SJSA1 (cell line): ENCODE measurements around the gene CHST12. TPM values are rescaled to one million over a fixed set of nuclear protein-coding genes. Genes with fewer than 3 reads are reported as not detected.
"Not testable (repeated sequence)": the region's sequence is repeated elsewhere in the genome, so short reads cannot be mapped to it uniquely, and the experiment has no call there.

ENCODE experiments used
- DNase-seq, 2 experiments: peaks; one replicate each; pipeline ENCODE4 v3.0.0-alpha.2; 2015 to 2020; ENCODE audit warnings: low spot score in 2 of 2, low read depth in 1 of 2
- H3K27ac ChIP-seq: fragments of 250-450 bp; sonication (Bioruptor Pico); 2 replicates; pipeline ENCODE4 v1.5.1; 2020; ENCODE audit warnings: mild to moderate bottlenecking, moderate library complexity
- H3K27me3 ChIP-seq: fragments of 250-450 bp; sonication (Bioruptor Pico); replicated peaks from 2 replicates; pipeline ENCODE4 v1.5.1; 2020; ENCODE audit warnings: mild to moderate bottlenecking, moderate library complexity
- H3K36me3 ChIP-seq: fragments of 250-450 bp; sonication (Bioruptor Pico); 2 replicates; pipeline ENCODE4 v1.5.1; 2020; ENCODE audit warnings: mild to moderate bottlenecking
- H3K4me1 ChIP-seq: fragments of 250-450 bp; sonication (Bioruptor Pico); replicated peaks from 2 replicates; pipeline ENCODE4 v1.6.1; 2021; ENCODE audit warnings: mild to moderate bottlenecking
- H3K4me3 ChIP-seq: fragments of 250-450 bp; sonication (Bioruptor Pico); 2 replicates; pipeline ENCODE4 v1.5.1; 2020; ENCODE audit warnings: mild to moderate bottlenecking
- H3K9me3 ChIP-seq: fragments of 250-450 bp; sonication (Bioruptor Pico); replicated peaks from 2 replicates; pipeline ENCODE4 v1.5.1; 2020; ENCODE audit warnings: mild to moderate bottlenecking
- total RNA-seq: library from RNA; depleted of rRNA; stranded (reverse); fragments of >200 nt; shearing (Covaris generic); gene quantifications from 2 replicates; pipeline ENCODE4 v1.2.3, GENCODE V29; 2014

CHST12 gene
- total RNA-seq, 1 experiment from 2014 or later, result 10.7 TPM

GRCh38 chr7:2440608-2441245, 37.3 kb downstream of the CHST12 start:
- H3K36me3 ChIP-seq, result peaks cover 4% of the 10 kb centered on the region; the same call in 1 of the 2 replicates
- no peaks in the 10 kb centered on the region for H3K9me3 ChIP-seq
- H3K27me3 ChIP-seq, result no peaks in the 10 kb centered on the region
- no peak overlapping the region for H3K4me3 ChIP-seq
- no peak for DNase-seq
- no peaks in the 10 kb centered on the region for H3K4me1 ChIP-seq
- no peak overlapping the region for H3K27ac ChIP-seq

- Histone ChIP-seq H3K9me3 (no peaks in the 10 kb centered on the region), H3K4me3 (no peak overlapping the region), H3K27ac (no peak overlapping the region), H3K4me1 (no peaks in the 10 kb centered on the region), H3K36me3 (peaks cover under 1% of the 10 kb centered on the region; the same call in 1 of the 2 replicates), H3K27me3 (no peaks in the 10 kb centered on the region)
- DNase-seq, result no peak
Measured at GRCh38 chr7:2441430-2442058, 38.1 kb downstream of the CHST12 start.

GRCh38 chr7:2443491-2443890, 40.1 kb downstream of the CHST12 start:
- Histone ChIP-seq H3K9me3 (no peaks in the 10 kb centered on the region), H3K36me3 (no peaks in the 10 kb centered on the region), H3K27ac (no peak overlapping the region), H3K4me3 (no peak overlapping the region), H3K4me1 (no peaks in the 10 kb centered on the region), H3K27me3 (no peaks in the 10 kb centered on the region)
- no peak for DNase-seq

GRCh38 chr7:2444476-2444875, 41.1 kb downstream of the CHST12 start:
- no peaks in the 10 kb centered on the region for H3K27me3 ChIP-seq
- no peak overlapping the region for H3K27ac ChIP-seq
- no peak overlapping the region for H3K4me3 ChIP-seq
- H3K4me1 ChIP-seq, result no peaks in the 10 kb centered on the region
- no peaks in the 10 kb centered on the region for H3K9me3 ChIP-seq
- H3K36me3 ChIP-seq, result no peaks in the 10 kb centered on the region
- peak in 1 of 2 experiments; percentile 45 for DNase-seq

GRCh38 chr7:2445047-2445446, 41.6 kb downstream of the CHST12 start:
- Histone ChIP-seq H3K9me3 (no peaks in the 10 kb centered on the region), H3K27me3 (no peaks in the 10 kb centered on the region), H3K4me3 (no peak overlapping the region), H3K36me3 (no peaks in the 10 kb centered on the region), H3K27ac (no peak overlapping the region), H3K4me1 (no peaks in the 10 kb centered on the region)
- no peak for DNase-seq

GRCh38 chr7:2445898-2446555, 42.6 kb downstream of the CHST12 start:
- H3K27me3 ChIP-seq, result no peaks in the 10 kb centered on the region
- H3K4me3 ChIP-seq, result no peak overlapping the region
- no peak for DNase-seq
- H3K4me1 ChIP-seq, result no peaks in the 10 kb centered on the region
- H3K9me3 ChIP-seq, result no peaks in the 10 kb centered on the region
- no peaks in the 10 kb centered on the region for H3K36me3 ChIP-seq
- no peak overlapping the region for H3K27ac ChIP-seq

GRCh38 chr7:2446676-2447075, 43.3 kb downstream of the CHST12 start:
- Histone ChIP-seq H3K9me3 (no peaks in the 10 kb centered on the region), H3K4me3 (no peak overlapping the region), H3K27ac (no peak overlapping the region), H3K36me3 (no peaks in the 10 kb centered on the region), H3K27me3 (no peaks in the 10 kb centered on the region), H3K4me1 (peaks cover 6% of the 10 kb centered on the region)
- no peak for DNase-seq

- no peak for DNase-seq
- Histone ChIP-seq H3K27me3 (no peaks in the 10 kb centered on the region), H3K4me1 (peaks cover 10% of the 10 kb centered on the region), H3K4me3 (no peak overlapping the region), H3K9me3 (0 out of 2 replicates have a peak, but pooled peaks cover 2% of the 10 kb centered on the region), H3K36me3 (no peaks in the 10 kb centered on the region), H3K27ac (no peak overlapping the region)
Measured at GRCh38 chr7:2450198-2451107, 47.0 kb downstream of the CHST12 start.

- Histone ChIP-seq H3K27ac (no peak overlapping the region), H3K27me3 (no peaks in the 10 kb centered on the region), H3K9me3 (0 out of 2 replicates have a peak, but pooled peaks cover 2% of the 10 kb centered on the region), H3K4me1 (peaks cover 10% of the 10 kb centered on the region), H3K36me3 (no peaks in the 10 kb centered on the region), H3K4me3 (no peak overlapping the region)
- peak; percentile 60 to 84 for DNase-seq
Measured at GRCh38 chr7:2451171-2452073, 48.0 kb downstream of the CHST12 start.

GRCh38 chr7:2452074-2452507, 48.7 kb downstream of the CHST12 start:
- DNase-seq, result no peak
- Histone ChIP-seq H3K36me3 (no peaks in the 10 kb centered on the region), H3K27me3 (no peaks in the 10 kb centered on the region), H3K4me1 (peaks cover 10% of the 10 kb centered on the region), H3K4me3 (no peak overlapping the region), H3K27ac (no peak overlapping the region), H3K9me3 (0 out of 2 replicates have a peak, but pooled peaks cover 2% of the 10 kb centered on the region)

GRCh38 chr7:2452643-2453270, 49.3 kb downstream of the CHST12 start:
- H3K9me3 ChIP-seq, result 0 out of 2 replicates have a peak, but pooled peaks cover 2% of the 10 kb centered on the region
- H3K27me3 ChIP-seq, result no peaks in the 10 kb centered on the region
- H3K36me3 ChIP-seq, result no peaks in the 10 kb centered on the region
- H3K4me1 ChIP-seq, result peaks cover 10% of the 10 kb centered on the region
- H3K4me3 ChIP-seq, result no peak overlapping the region
- H3K27ac ChIP-seq, result no peak overlapping the region
- DNase-seq, result no peak

GRCh38 chr7:2453849-2454248, 50.4 kb downstream of the CHST12 start:
- H3K36me3 ChIP-seq, DNase-seq, H3K4me3 ChIP-seq, H3K27ac ChIP-seq, H3K27me3 ChIP-seq, H3K9me3 ChIP-seq: not testable (repeated sequence)
- H3K4me1 ChIP-seq, result peaks cover 12% of the 10 kb centered on the region
